ENCODE results near the gene DIAPH3.

- no peak for TF ChIP-seq CTCF (IDR thresholded peaks at IDR 0.05)
- TF ChIP-seq ZFX (IDR thresholded peaks at IDR 0.05; ENCODE audit: borderline replicate concordance): no peak
Measured at GRCh38 chr13:59879281-59879680, 284.4 kb downstream of the DIAPH3 start.

Measured in 22Rv1 (cell line).